Measurements from ENCODE around the gene DCC.

Gene DCC

GRCh38 chr18:53261241-53261640 lies 921.2 kb downstream of the DCC start:
- TF ChIP-seq CTCF (IDR thresholded peaks at IDR 0.05; ENCODE audit: control insufficient read depth, insufficient read depth, low read depth, low read length, missing control alignments) = no peak
- no peak for DNase-seq (ENCODE audit: low read depth)
- H3K4me3 ChIP-seq (ENCODE audit: control insufficient read depth, low read depth, low read length) = no peak overlapping the region

- no peak for TF ChIP-seq CTCF (IDR thresholded peaks at IDR 0.05; ENCODE audit: control insufficient read depth, insufficient read depth, low read depth, low read length, missing control alignments)
- no peak overlapping the region for H3K4me3 ChIP-seq (ENCODE audit: control insufficient read depth, low read depth, low read length)
- DNase-seq (ENCODE audit: low read depth) = no peak
Observed at GRCh38 chr18:53266850-53267249, 926.9 kb downstream of the DCC start.

- DNase-seq (ENCODE audit: low read depth) = no peak
- TF ChIP-seq CTCF (IDR thresholded peaks at IDR 0.05; ENCODE audit: control insufficient read depth, insufficient read depth, low read depth, low read length, missing control alignments) = no peak
- no peak overlapping the region for H3K4me3 ChIP-seq (ENCODE audit: control insufficient read depth, low read depth, low read length)
Observed at GRCh38 chr18:53268455-53268854, 928.5 kb downstream of the DCC start.

- no peak for TF ChIP-seq CTCF (IDR thresholded peaks at IDR 0.05; ENCODE audit: control insufficient read depth, insufficient read depth, low read depth, low read length, missing control alignments)
- DNase-seq (ENCODE audit: low read depth) = no peak
- H3K4me3 ChIP-seq (ENCODE audit: control insufficient read depth, low read depth, low read length) = no peak overlapping the region
Observed at GRCh38 chr18:53281406-53281805, 941.4 kb downstream of the DCC start.

- DNase-seq (ENCODE audit: low read depth) = no peak
- TF ChIP-seq CTCF (IDR thresholded peaks at IDR 0.05; ENCODE audit: control insufficient read depth, insufficient read depth, low read depth, low read length, missing control alignments) = no peak
- no peak overlapping the region for H3K4me3 ChIP-seq (ENCODE audit: control insufficient read depth, low read depth, low read length)
Observed at GRCh38 chr18:53283708-53284107, 943.7 kb downstream of the DCC start.

GRCh38 chr18:53305461-53305860 lies 965.5 kb downstream of the DCC start:
- no peak for DNase-seq (ENCODE audit: low read depth)
- TF ChIP-seq CTCF (IDR thresholded peaks at IDR 0.05; ENCODE audit: control insufficient read depth, insufficient read depth, low read depth, low read length, missing control alignments) = no peak
- no peak overlapping the region for H3K4me3 ChIP-seq (ENCODE audit: control insufficient read depth, low read depth, low read length)

- DNase-seq (ENCODE audit: low read depth) = no peak
- no peak overlapping the region for H3K4me3 ChIP-seq (ENCODE audit: control insufficient read depth, low read depth, low read length)
- TF ChIP-seq CTCF (IDR thresholded peaks at IDR 0.05; ENCODE audit: control insufficient read depth, insufficient read depth, low read depth, low read length, missing control alignments) = no peak
Observed at GRCh38 chr18:53319628-53320027, 979.6 kb downstream of the DCC start.
